Breast epithelium (tissue), 4 donors: ENCODE results near the gene AGRN. TPM values are rescaled to one million over a fixed set of nuclear protein-coding genes. Genes with fewer than 3 reads are reported as not detected.
A peak's percentile ranks its signal among the peaks of the same experiment; 100 is the strongest.
"Not testable (repeated sequence)": the region's sequence is repeated elsewhere in the genome, so short reads cannot be mapped to it uniquely, and the experiment has no call there.

ENCODE experiments used
- DNase-seq, 2 donors: peaks; one replicate each; pipeline ENCODE4 v3.0.0-alpha.2; 2019; ENCODE audit warnings: low spot score in 2 of 2
- H3K27ac ChIP-seq, 2 donors: fragments of 200-600 bp; sonication (generic) in 1 of 2; one replicate each; pipeline ENCODE4 v1.5.1; 2016 to 2019; ENCODE audit warnings: mild to moderate bottlenecking in 1 of 2
- H3K27me3 ChIP-seq, 2 donors: fragments of 200-600 bp; sonication (generic) in 1 of 2; one replicate each; pipeline versions ENCODE4 v1.5.1 to v1.6.0; 2017 to 2019; ENCODE audit warnings: control low read depth in 1 of 2, mild to moderate bottlenecking in 1 of 2
- H3K36me3 ChIP-seq: fragments of 200-600 bp; one replicate; pipeline ENCODE4 v1.5.1; 2019
- H3K4me1 ChIP-seq, 2 donors: fragments of 200-600 bp; sonication (generic); one replicate each; pipeline ENCODE4 v1.5.1; 2016 to 2019; ENCODE audit warnings: control low read depth in 1 of 2
- H3K4me3 ChIP-seq, 3 donors: fragments of 200-600 bp; sonication (generic); 1 replicate in 2 of 3; 2 replicates in 1 of 3; pipeline ENCODE4 v1.5.1; 2016 to 2019; ENCODE audit warnings: mild to moderate bottlenecking in 3 of 3, moderate library complexity in 2 of 3
- H3K9me3 ChIP-seq, 2 donors: fragments of 200-600 bp; sonication (generic) in 1 of 2; one replicate each; pipeline ENCODE4 v1.5.1; 2016 to 2019; ENCODE audit warnings: control low read depth in 1 of 2
- CTCF ChIP-seq, 3 donors: fragments of 450-650 bp; IDR thresholded peaks; one replicate each; pipeline ENCODE4 v1.5.1; 2016 to 2017; ENCODE audit warnings: antibody characterized with exemption in 3 of 3, mild to moderate bottlenecking in 3 of 3, moderate library complexity in 3 of 3
- POLR2A ChIP-seq: fragments of 450-650 bp; IDR thresholded peaks from one replicate; pipeline ENCODE4 v1.6.1; 2016; ENCODE audit warnings: antibody characterized with exemption, mild to moderate bottlenecking, moderate library complexity
- POLR2AphosphoS5 ChIP-seq, 3 donors: sonication (generic); formaldehyde crosslinking; IDR thresholded peaks; one replicate each; pipeline ENCODE4 v1.6.1; 2017; ENCODE audit warnings: antibody characterized with exemption in 3 of 3
- intact Hi-C: fragments of 100-400 bp; cut with DNase I; formaldehyde crosslinking; loops from one replicate; pipeline ENCODE4 v1.15.1; 2023; ENCODE audit warnings: low total_unique reads
- total RNA-seq, 3 donors: library from RNA; depleted of rRNA; stranded (reverse); fragments of >200 nt; gene quantifications; one replicate each; pipeline ENCODE4 v1.1.0, GENCODE V29; 2016

Gene AGRN
- total RNA-seq, 3 donors from 2014 or later, result 9.1 to 37.0 (median 30.5) TPM

GRCh38 chr1:982765-983436, 37.0 kb upstream of the AGRN start:
- Histone ChIP-seq H3K27me3 (peaks cover 0 to 18% of the 10 kb centered on the region in 2 donors), H3K36me3 (no peaks in the 10 kb centered on the region)

GRCh38 chr1:983798-984475, 36.0 kb upstream of the AGRN start:
- DNase-seq, result no peak
- TF ChIP-seq CTCF (IDR thresholded peaks at IDR 0.05), result peak in 2 of 3 donors; percentile 47 to 68
- no peak for TF ChIP-seq POLR2AphosphoS5 (IDR thresholded peaks at IDR 0.05)

More at GRCh38 chr1:982765-983436, 37.0 kb upstream of the AGRN start:
- Histone ChIP-seq H3K27ac (no peak overlapping the region), H3K4me1 (no peaks in the 10 kb centered on the region), H3K4me3 (no peak overlapping the region), H3K9me3 (no peaks in the 10 kb centered on the region)
- TF ChIP-seq POLR2A (no peak), CTCF (IDR thresholded peaks at IDR 0.05) (no peak), POLR2AphosphoS5 (IDR thresholded peaks at IDR 0.05) (no peak)
- no peak for DNase-seq
- intact Hi-C loops, result no loop called here

GRCh38 chr1:984476-984814, 35.5 kb upstream of the AGRN start:
- Histone ChIP-seq H3K4me3 (peak overlapping the region in 2 of 3 donors; percentile 28 to 40), H3K27me3 (peaks cover 0 to 18% of the 10 kb centered on the region in 2 donors), H3K36me3 (no peaks in the 10 kb centered on the region), H3K4me1 (no peaks in the 10 kb centered on the region), H3K9me3 (no peaks in the 10 kb centered on the region), H3K27ac (no peak overlapping the region)
- intact Hi-C loops, result no loop called here
- TF ChIP-seq CTCF (IDR thresholded peaks at IDR 0.05) (peak in 1 of 3 donors; percentile 32), POLR2A (no peak)
- DNase-seq, result no peak

More at GRCh38 chr1:983798-984475, 36.0 kb upstream of the AGRN start:
- Histone ChIP-seq H3K4me1 (no peaks in the 10 kb centered on the region), H3K27me3 (peaks cover 0 to 18% of the 10 kb centered on the region in 2 donors), H3K4me3 (peak overlapping the region in 2 of 3 donors; percentile 28 to 40), H3K27ac (no peak overlapping the region), H3K36me3 (no peaks in the 10 kb centered on the region), H3K9me3 (no peaks in the 10 kb centered on the region)
- intact Hi-C loops, result no loop called here

- peaks cover 0 to 18% of the 10 kb centered on the region in 2 donors for H3K27me3 ChIP-seq
- intact Hi-C loops, result no loop called here
- DNase-seq, result no peak
- H3K9me3 ChIP-seq, result no peaks in the 10 kb centered on the region
- H3K4me3 ChIP-seq, result no peak overlapping the region
- H3K4me1 ChIP-seq, result no peaks in the 10 kb centered on the region
- no peaks in the 10 kb centered on the region for H3K36me3 ChIP-seq
- TF ChIP-seq CTCF (IDR thresholded peaks at IDR 0.05) (no peak), POLR2AphosphoS5 (IDR thresholded peaks at IDR 0.05) (no peak), POLR2A (no peak)
- no peak overlapping the region for H3K27ac ChIP-seq
Observed at GRCh38 chr1:985126-985525, 34.8 kb upstream of the AGRN start.

- H3K36me3 ChIP-seq, DNase-seq, intact Hi-C loops, H3K4me3 ChIP-seq, H3K9me3 ChIP-seq, H3K4me1 ChIP-seq, H3K27ac ChIP-seq: not testable (repeated sequence)
- peaks cover 0 to 11% of the 10 kb centered on the region in 2 donors for H3K27me3 ChIP-seq
Observed at GRCh38 chr1:988061-988460, 31.9 kb upstream of the AGRN start.

GRCh38 chr1:991275-991674, 28.6 kb upstream of the AGRN start:
- H3K27ac ChIP-seq, H3K27me3 ChIP-seq, H3K9me3 ChIP-seq, DNase-seq, H3K36me3 ChIP-seq, H3K4me3 ChIP-seq, intact Hi-C loops, H3K4me1 ChIP-seq: not testable (repeated sequence)
